K562 (cell line): ENCODE data around the gene ZNF326.

Experiments
- DPF2 ChIP-seq: fragments of 450-650 bp; IDR thresholded peaks from 2 replicates; pipeline ENCODE4 v1.6.1; 2016
- NONO ChIP-seq, 2 experiments: fragments of 200-400 bp in 1 of 2; fragments of 450-650 bp in 1 of 2; formaldehyde crosslinking in 1 of 2; IDR thresholded peaks; 2 replicates each; pipeline ENCODE4 v1.6.1; 2017; ENCODE audit warnings: low read depth in 2 of 2, mild to moderate bottlenecking in 2 of 2, moderate library complexity in 2 of 2, low read length in 1 of 2
- NR4A1 ChIP-seq, 2 experiments: fragments of 250-450 bp in 1 of 2; fragments of 450-650 bp in 1 of 2; sonication (Bioruptor Pico) in 1 of 2; IDR thresholded peaks; 2 replicates each; pipeline versions ENCODE4 v1.4.0 to v1.6.1; 2016 to 2020; ENCODE audit warnings: mild to moderate bottlenecking in 2 of 2, missing compliant biosample characterization in 1 of 2, missing genetic modification characterization in 1 of 2, moderate library complexity in 1 of 2
- TF ChIP-seq, protein P1 (sequence below), 3 experiments: IDR thresholded peaks in 2 of 3; conservative IDR thresholded peaks in 1 of 3; 2 replicates each; pipeline ENCODE4 v1.5.1; 2011 to 2012; ENCODE audit warnings: low read length in 3 of 3, mild to moderate bottlenecking in 3 of 3, control low read depth in 2 of 3, improper control_type of control experiment in 1 of 3, inconsistent platforms in 1 of 3, low read depth in 1 of 3, mixed read lengths in 1 of 3, moderate library complexity in 1 of 3; ENCODE audit not compliant: insufficient read depth in 2 of 3

DNA sequence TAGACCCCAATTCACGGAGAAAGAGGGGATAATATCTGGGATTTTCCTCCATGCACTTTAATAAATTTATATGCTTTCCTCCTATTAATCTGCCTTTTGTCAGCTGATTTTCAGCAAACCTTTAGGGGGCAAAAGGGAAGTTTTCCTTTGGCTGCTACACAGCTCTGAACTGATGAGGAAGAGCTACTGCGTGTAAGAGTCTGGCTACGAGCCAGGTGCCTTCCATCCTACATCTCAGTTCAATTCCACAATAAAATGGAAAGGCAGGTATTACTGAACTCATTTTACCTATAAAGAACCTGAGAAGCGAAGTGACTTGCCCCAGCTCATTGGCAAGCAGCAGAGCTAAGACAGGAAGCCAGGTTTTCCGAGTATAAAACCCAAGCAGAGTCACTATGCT, 28.3 kb upstream of the ZNF326 start:
- TF ChIP-seq NONO (IDR thresholded peaks at IDR 0.05; ENCODE audit: low read depth in 2 of 2, low read length in 1 of 2) (no peak), NR4A1 (CRISPR knock-in tag; IDR thresholded peaks at IDR 0.05) (no peak), NR4A1 (tag; IDR thresholded peaks at IDR 0.05) (no peak), DPF2 (no peak)
- TF ChIP-seq, protein P1, sequence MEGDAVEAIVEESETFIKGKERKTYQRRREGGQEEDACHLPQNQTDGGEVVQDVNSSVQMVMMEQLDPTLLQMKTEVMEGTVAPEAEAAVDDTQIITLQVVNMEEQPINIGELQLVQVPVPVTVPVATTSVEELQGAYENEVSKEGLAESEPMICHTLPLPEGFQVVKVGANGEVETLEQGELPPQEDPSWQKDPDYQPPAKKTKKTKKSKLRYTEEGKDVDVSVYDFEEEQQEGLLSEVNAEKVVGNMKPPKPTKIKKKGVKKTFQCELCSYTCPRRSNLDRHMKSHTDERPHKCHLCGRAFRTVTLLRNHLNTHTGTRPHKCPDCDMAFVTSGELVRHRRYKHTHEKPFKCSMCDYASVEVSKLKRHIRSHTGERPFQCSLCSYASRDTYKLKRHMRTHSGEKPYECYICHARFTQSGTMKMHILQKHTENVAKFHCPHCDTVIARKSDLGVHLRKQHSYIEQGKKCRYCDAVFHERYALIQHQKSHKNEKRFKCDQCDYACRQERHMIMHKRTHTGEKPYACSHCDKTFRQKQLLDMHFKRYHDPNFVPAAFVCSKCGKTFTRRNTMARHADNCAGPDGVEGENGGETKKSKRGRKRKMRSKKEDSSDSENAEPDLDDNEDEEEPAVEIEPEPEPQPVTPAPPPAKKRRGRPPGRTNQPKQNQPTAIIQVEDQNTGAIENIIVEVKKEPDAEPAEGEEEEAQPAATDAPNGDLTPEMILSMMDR (IDR thresholded peaks at IDR 0.05 in 2 of 3, conservative IDR thresholded peaks at IDR 0.05 in 1 of 3; ENCODE audit: insufficient read depth in 2 of 3, low read depth in 1 of 3, low read length in 3 of 3), result no peak
